HepG2 (cell line): ENCODE results near the gene SH3BP2. TPM values are rescaled to one million over a fixed set of nuclear protein-coding genes. Genes with fewer than 3 reads are reported as not detected.

Source experiments
- EHMT2 ChIP-seq: fragments of 200-600 bp; sonication (generic); IDR thresholded peaks from 2 replicates; pipeline ENCODE4 v1.7.0; 2017; ENCODE audit warnings: antibody characterized with exemption, low read depth, low read length, borderline replicate concordance
- HOXA3 ChIP-seq: sonication (generic); formaldehyde crosslinking; IDR thresholded peaks from 2 replicates; pipeline ENCODE4 v1.5.0; 2020; ENCODE audit warnings: missing genetic modification reagents
- NR3C1 ChIP-seq: sonication (generic); formaldehyde crosslinking; IDR thresholded peaks from 2 replicates; pipeline ENCODE4 v1.4.0; 2020; ENCODE audit warnings: missing genetic modification reagents
- RBM22 ChIP-seq: fragments of 200-400 bp; formaldehyde crosslinking; optimal IDR thresholded peaks from 2 replicates; pipeline ENCODE3; 2017; ENCODE audit warnings: mild to moderate bottlenecking, low read length, moderate library complexity
- SMAD9 ChIP-seq: sonication (generic); formaldehyde crosslinking; IDR thresholded peaks from 2 replicates; pipeline ENCODE4 v1.5.1; 2020; ENCODE audit warnings: mild to moderate bottlenecking, missing genetic modification reagents
- SSRP1 ChIP-seq: IDR thresholded peaks from 2 replicates; pipeline ENCODE4 v1.6.1; 2016; ENCODE audit warnings: control low read depth
- THYN1 ChIP-seq: sonication (generic); formaldehyde crosslinking; IDR thresholded peaks from 2 replicates; pipeline ENCODE4 v1.8.1; 2023; ENCODE audit warnings: low read depth, mild to moderate bottlenecking, moderate library complexity, missing genetic modification reagents, borderline replicate concordance
- ZNF101 ChIP-seq: sonication (generic); formaldehyde crosslinking; IDR thresholded peaks from 2 replicates; pipeline ENCODE4 v1.4.0; 2020; ENCODE audit warnings: mild to moderate bottlenecking, low read depth, missing genetic modification reagents, borderline replicate concordance
- ZNF207 ChIP-seq: fragments of 450-650 bp; IDR thresholded peaks from 2 replicates; pipeline ENCODE4 v1.6.1; 2016; ENCODE audit warnings: antibody characterized with exemption, borderline replicate concordance
- ZNF225 ChIP-seq: sonication (generic); formaldehyde crosslinking; IDR thresholded peaks from 2 replicates; pipeline ENCODE4 v1.4.0; 2020; ENCODE audit warnings: mild to moderate bottlenecking, missing genetic modification reagents
- ZNF276 ChIP-seq: sonication (generic); formaldehyde crosslinking; IDR thresholded peaks from 2 replicates; pipeline ENCODE4 v1.4.0; 2020; ENCODE audit warnings: mild to moderate bottlenecking, low read depth, missing genetic modification reagents
- ZNF335 ChIP-seq: sonication (generic); formaldehyde crosslinking; IDR thresholded peaks from 2 replicates; pipeline ENCODE4 v1.4.0; 2020; ENCODE audit warnings: missing genetic modification reagents
- ZNF713 ChIP-seq: sonication (generic); formaldehyde crosslinking; IDR thresholded peaks from 2 replicates; pipeline ENCODE4 v1.4.0; 2020; ENCODE audit warnings: mild to moderate bottlenecking, missing genetic modification reagents
- ZNF788 ChIP-seq: sonication (generic); formaldehyde crosslinking; IDR thresholded peaks from 2 replicates; pipeline ENCODE4 v1.5.0; 2020; ENCODE audit warnings: mild to moderate bottlenecking, missing genetic modification reagents, borderline replicate concordance
- ZNF790 ChIP-seq: sonication (generic); formaldehyde crosslinking; IDR thresholded peaks from 2 replicates; pipeline ENCODE4 v1.8.0; 2022; ENCODE audit warnings: missing genetic modification reagents, mild to moderate bottlenecking, borderline replicate concordance
- ZSCAN21 ChIP-seq: sonication (generic); formaldehyde crosslinking; IDR thresholded peaks from 2 replicates; pipeline ENCODE4 v1.8.0; 2022; ENCODE audit warnings: mild to moderate bottlenecking, missing genetic modification reagents, moderate library complexity, borderline replicate concordance
- polyA plus RNA-seq, 8 experiments: library from polyadenylated mRNA; depleted of rRNA in 3 of 8; stranded (reverse) in 7 of 8; unstranded in 1 of 8; fragments of >200 nt; fragmentation: Illumina TruSeq in 4 of 8; extraction: Trizol in 4 of 8; gene quantifications; 2 replicates each; pipeline versions ENCODE4 v1.2.1 to v1.2.3, GENCODE V29; 2011 to 2016; ENCODE audit warnings: low read depth in 4 of 8, missing spikeins in 1 of 8, mixed read lengths in 1 of 8; ENCODE audit not compliant: insufficient read depth in 1 of 8
- total RNA-seq, 5 experiments: library from RNA; depleted of rRNA; stranded (reverse); fragments of >200 nt; fragmentation: Illumina TruSeq; extraction: Trizol; gene quantifications; 2 replicates each; pipeline ENCODE4 v1.2.3, GENCODE V29; 2016; ENCODE audit warnings: low read depth in 1 of 5
- TF ChIP-seq, protein P1 (sequence below): sonication (generic); formaldehyde crosslinking; IDR thresholded peaks from 2 replicates; pipeline ENCODE4 v1.4.0; 2020; ENCODE audit warnings: low read depth, mild to moderate bottlenecking, missing genetic modification reagents
- TF ChIP-seq, protein P2 (sequence below): sonication (generic); formaldehyde crosslinking; IDR thresholded peaks from 2 replicates; pipeline ENCODE4 v1.4.0; 2020; ENCODE audit warnings: missing genetic modification reagents, mild to moderate bottlenecking, borderline replicate concordance
- TF ChIP-seq, protein P3 (sequence below): IDR thresholded peaks from 2 replicates; pipeline ENCODE4 v1.6.1; 2012; ENCODE audit warnings: low read length, improper control_type of control experiment

Gene SH3BP2
- total and polyA plus RNA-seq, 2 of the 13 experiments (the other 11 are each of a cell fraction or from before 2014, with no cell fraction given) = 16.9 to 34.5 TPM

- TF ChIP-seq, protein P1, sequence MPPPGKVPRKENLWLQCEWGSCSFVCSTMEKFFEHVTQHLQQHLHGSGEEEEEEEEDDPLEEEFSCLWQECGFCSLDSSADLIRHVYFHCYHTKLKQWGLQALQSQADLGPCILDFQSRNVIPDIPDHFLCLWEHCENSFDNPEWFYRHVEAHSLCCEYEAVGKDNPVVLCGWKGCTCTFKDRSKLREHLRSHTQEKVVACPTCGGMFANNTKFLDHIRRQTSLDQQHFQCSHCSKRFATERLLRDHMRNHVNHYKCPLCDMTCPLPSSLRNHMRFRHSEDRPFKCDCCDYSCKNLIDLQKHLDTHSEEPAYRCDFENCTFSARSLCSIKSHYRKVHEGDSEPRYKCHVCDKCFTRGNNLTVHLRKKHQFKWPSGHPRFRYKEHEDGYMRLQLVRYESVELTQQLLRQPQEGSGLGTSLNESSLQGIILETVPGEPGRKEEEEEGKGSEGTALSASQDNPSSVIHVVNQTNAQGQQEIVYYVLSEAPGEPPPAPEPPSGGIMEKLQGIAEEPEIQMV (CRISPR knock-in tag) = no peak
- TF ChIP-seq, protein P2, sequence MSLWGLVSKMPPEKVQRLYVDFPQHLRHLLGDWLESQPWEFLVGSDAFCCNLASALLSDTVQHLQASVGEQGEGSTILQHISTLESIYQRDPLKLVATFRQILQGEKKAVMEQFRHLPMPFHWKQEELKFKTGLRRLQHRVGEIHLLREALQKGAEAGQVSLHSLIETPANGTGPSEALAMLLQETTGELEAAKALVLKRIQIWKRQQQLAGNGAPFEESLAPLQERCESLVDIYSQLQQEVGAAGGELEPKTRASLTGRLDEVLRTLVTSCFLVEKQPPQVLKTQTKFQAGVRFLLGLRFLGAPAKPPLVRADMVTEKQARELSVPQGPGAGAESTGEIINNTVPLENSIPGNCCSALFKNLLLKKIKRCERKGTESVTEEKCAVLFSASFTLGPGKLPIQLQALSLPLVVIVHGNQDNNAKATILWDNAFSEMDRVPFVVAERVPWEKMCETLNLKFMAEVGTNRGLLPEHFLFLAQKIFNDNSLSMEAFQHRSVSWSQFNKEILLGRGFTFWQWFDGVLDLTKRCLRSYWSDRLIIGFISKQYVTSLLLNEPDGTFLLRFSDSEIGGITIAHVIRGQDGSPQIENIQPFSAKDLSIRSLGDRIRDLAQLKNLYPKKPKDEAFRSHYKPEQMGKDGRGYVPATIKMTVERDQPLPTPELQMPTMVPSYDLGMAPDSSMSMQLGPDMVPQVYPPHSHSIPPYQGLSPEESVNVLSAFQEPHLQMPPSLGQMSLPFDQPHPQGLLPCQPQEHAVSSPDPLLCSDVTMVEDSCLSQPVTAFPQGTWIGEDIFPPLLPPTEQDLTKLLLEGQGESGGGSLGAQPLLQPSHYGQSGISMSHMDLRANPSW = no peak
- TF ChIP-seq SMAD9 (CRISPR knock-in tag) (no peak), ZNF207 (no peak), ZNF101 (CRISPR knock-in tag) (no peak), ZNF225 (CRISPR knock-in tag) (no peak), ZNF790 (CRISPR knock-in tag) (no peak), THYN1 (CRISPR knock-in tag) (no peak), ZNF276 (CRISPR knock-in tag) (no peak), SSRP1 (CRISPR knock-in tag) (peak; percentile 39; the same call in 1 of the 2 replicates), ZNF335 (CRISPR knock-in tag) (no peak), NR3C1 (CRISPR knock-in tag) (no peak), RBM22 (peak; percentile 76), ZSCAN21 (CRISPR knock-in tag) (no peak), ZNF788 (CRISPR knock-in tag) (0 out of 2 replicates have a peak, but pooled peaks have one; percentile 32), EHMT2 (no peak), HOXA3 (CRISPR knock-in tag) (0 out of 2 replicates have a peak, but pooled peaks have one; percentile 10), ZNF713 (CRISPR knock-in tag) (no peak)
- TF ChIP-seq, protein P3, sequence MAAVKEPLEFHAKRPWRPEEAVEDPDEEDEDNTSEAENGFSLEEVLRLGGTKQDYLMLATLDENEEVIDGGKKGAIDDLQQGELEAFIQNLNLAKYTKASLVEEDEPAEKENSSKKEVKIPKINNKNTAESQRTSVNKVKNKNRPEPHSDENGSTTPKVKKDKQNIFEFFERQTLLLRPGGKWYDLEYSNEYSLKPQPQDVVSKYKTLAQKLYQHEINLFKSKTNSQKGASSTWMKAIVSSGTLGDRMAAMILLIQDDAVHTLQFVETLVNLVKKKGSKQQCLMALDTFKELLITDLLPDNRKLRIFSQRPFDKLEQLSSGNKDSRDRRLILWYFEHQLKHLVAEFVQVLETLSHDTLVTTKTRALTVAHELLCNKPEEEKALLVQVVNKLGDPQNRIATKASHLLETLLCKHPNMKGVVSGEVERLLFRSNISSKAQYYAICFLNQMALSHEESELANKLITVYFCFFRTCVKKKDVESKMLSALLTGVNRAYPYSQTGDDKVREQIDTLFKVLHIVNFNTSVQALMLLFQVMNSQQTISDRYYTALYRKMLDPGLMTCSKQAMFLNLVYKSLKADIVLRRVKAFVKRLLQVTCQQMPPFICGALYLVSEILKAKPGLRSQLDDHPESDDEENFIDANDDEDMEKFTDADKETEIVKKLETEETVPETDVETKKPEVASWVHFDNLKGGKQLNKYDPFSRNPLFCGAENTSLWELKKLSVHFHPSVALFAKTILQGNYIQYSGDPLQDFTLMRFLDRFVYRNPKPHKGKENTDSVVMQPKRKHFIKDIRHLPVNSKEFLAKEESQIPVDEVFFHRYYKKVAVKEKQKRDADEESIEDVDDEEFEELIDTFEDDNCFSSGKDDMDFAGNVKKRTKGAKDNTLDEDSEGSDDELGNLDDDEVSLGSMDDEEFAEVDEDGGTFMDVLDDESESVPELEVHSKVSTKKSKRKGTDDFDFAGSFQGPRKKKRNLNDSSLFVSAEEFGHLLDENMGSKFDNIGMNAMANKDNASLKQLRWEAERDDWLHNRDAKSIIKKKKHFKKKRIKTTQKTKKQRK = no peak
Measured at GRCh38 chr4:2842687-2843262, 49.9 kb downstream of the SH3BP2 start (continued).
